Measurements from ENCODE around the gene MTX1.
"Not testable (repeated sequence)": the region's sequence is repeated elsewhere in the genome, so short reads cannot be mapped to it uniquely, and the experiment has no call there.

Gene MTX1

DNA sequence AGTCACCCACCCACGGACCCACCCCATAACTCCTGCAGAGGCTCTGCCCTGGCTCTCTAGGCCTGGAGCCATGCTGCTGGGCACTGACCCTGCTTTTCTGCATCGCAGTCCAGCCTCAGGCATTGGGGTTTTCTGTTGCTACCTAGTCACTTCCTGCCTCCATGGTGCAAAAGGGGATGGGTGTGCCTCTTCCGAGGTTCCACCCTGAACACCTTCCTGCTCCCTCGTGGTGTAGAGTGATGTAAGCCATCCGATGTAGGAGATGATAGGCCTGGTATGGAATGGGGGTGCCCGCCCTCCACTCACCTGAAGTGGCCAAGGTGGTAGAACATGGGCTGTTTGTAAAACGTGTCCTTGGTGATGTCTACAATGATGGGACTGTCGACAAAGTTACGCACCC, 26.9 kb downstream of the MTX1 start:
- DNase-seq (ENCODE audit: low read depth in 2 of 2): not testable (repeated sequence)

DNA sequence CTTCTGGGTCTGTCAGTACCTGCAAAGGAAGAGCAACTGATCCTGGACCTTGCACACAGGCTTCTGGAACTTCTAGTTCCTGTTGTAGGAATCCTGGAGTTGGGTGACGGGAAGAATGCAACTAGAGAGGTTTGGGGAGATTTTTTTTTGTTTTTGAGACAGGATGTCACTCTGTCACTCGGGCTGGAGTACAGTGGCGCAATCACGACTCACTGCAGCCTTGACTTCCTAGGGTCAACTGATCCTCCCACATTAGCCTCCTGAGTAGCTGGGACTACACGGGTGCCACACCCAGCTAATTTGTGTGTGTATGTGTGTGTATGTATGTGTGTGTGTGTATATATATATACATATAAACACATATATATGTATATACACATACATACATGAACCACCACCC, 28.0 kb downstream of the MTX1 start:
- no peak for DNase-seq (ENCODE audit: low read depth in 2 of 2)

GRCh38 chr1:155241069-155241679, 32.7 kb downstream of the MTX1 start:
- DNase-seq (ENCODE audit: low read depth in 2 of 2): peak; percentile 32 to 47

DNA sequence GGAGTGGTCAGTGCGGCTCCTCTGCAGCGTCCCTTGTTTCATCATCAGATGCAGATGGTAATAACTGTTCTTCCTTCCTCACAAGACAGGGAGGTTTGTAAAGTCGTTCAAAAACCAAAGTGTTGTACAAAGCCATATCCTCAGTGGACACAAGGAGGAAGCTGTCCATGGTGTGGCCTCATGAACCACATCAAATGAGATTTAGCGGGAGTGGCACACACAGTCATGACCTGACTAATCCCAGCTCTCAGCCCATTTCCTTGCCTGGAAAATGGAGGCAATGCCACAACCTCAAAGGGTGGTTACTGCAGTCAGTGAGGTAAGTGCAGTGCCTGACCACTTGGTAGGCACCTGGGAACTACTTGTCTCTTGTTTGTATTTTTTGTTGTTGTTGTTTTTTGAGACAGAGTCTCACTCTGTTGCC, 33.4 kb downstream of the MTX1 start:
- no peak for DNase-seq (ENCODE audit: low read depth in 2 of 2)

DNA sequence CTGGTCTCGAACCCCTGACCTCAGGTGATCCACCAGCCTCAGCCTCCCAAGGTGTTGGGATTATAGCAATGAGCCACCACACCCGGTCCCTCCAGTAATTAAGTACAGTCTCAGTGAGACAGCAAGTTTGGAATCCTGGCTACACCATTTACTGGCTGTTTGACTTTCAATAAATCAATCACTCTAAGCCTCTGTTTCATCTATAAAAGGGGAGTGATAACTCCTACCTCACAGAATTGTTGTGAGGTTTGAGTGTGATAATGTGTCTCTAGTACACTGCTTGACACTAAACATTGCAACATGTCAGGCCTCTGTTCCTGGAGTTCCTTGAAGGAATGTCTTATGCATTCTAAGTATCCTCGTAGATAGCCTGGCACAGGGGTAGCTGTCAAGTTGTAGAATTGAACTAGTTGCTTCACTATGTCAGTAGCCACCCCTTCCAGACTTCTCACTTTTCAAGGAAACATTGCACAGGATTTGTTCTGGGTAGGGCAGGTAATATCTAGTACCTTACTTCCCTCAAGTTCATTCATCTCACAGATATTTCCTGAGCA, 34.4 kb downstream of the MTX1 start:
- no peak for DNase-seq (ENCODE audit: low read depth in 2 of 2)

DNA sequence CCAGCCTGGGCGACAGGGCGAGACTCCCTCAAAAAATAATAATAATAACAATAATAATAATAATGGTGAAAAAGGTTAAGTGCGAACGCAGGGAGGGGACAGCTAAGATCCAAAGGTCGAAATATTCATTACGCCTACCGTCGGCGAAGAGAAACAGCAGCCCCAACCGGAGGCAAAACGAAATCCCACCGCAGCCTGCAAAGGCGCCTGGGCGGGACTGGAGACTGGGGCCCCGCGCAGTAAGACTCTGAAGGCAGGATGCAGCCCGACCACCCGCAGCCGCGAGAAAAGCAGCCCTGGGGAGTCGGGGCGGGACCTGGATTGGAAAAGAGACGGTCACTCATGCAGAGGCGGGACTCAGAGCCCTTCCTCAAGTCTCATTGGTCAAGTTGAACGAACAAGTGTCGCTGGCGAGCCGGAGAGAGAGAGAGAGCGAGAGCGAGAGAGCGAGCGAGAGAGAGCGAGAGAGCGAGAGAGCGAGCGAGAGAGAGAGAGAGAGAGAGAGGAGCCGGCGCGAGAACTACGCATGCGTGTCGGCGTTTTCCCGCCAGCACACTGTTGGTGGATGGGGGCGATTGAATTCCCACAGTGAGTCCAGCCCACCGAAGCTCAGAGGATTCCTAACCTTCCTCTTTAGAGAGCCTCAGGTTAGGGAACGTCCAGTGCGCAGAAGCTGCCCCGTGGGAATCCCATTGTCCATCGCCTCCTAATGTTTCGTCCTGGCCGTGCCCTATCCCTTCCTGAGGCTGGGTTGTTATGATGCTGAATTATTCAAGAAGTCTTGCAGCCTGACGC, 36.1 kb downstream of the MTX1 start:
- peak; percentile 86 to 96 for DNase-seq (ENCODE audit: low read depth in 2 of 2)

DNA sequence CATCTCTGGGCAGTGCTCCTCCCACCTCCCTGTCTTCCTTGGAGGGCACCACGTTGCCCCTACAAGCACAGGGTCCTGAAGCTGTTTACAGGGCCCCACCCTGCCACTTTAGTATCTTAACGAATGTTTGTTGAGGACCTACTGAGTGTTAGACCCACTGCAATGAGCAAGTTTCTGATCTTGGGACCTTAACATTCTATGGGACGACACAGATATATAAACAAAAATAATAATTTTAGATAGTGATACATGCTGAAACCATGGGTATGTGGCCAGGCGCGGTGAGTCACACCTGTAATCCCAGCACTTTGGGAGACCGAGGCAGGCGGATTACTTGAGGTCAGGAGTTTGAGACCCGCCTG, 36.6 kb downstream of the MTX1 start:
- DNase-seq (ENCODE audit: low read depth in 2 of 2): no peak

GRCh38 chr1:155246796-155247195, 38.3 kb downstream of the MTX1 start:
- DNase-seq (ENCODE audit: low read depth in 2 of 2): not testable (repeated sequence)

GRCh38 chr1:155247667-155248553, 39.4 kb downstream of the MTX1 start:
- DNase-seq (ENCODE audit: low read depth in 2 of 2): no peak

GRCh38 chr1:155250246-155250632, 41.7 kb downstream of the MTX1 start:
- DNase-seq (ENCODE audit: low read depth in 2 of 2): no peak

GRCh38 chr1:155250633-155251449, 42.3 kb downstream of the MTX1 start:
- peak; percentile 90 to 97 for DNase-seq (ENCODE audit: low read depth in 2 of 2)

DNA sequence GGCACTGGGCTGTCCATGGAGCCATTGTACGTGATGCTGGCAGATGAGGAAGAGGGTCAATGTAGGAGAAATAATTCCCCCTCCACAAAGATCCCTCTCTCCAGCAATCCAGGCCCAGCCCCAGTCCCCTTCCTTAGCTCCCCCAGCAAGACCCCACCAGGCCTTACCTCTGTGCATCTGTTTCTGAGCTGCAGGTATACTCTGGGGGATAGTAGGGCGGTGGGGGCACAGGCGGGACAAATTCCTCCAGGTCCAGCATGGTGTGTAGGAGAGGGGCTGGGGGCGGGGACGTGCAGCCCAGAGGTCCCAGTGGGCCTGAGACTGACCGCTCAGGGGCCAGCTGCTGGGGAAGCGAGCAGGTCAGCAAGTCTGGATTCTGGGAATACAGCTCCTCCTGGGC, 43.1 kb downstream of the MTX1 start:
- DNase-seq (ENCODE audit: low read depth in 2 of 2): no peak

DNA sequence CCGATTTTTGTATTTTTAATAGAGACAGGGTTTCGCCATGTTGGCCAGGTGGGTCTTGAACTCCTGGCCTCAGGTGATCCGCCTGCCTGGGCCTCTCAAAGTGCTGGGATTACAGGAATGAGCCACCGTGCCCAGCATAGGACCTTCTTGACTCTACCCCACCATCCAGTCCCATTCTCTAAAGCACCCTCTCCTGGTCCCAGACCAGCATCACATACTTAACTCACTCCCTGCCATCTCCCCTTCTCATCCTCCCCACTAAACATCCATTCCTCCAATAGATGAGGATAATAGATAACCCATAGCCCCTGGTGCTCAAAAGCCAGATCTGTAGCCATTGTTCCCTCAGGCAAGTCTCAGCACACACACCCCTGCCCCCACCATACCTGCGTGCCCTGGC, 44.7 kb downstream of the MTX1 start:
- DNase-seq (ENCODE audit: low read depth in 2 of 2): no peak

DNA sequence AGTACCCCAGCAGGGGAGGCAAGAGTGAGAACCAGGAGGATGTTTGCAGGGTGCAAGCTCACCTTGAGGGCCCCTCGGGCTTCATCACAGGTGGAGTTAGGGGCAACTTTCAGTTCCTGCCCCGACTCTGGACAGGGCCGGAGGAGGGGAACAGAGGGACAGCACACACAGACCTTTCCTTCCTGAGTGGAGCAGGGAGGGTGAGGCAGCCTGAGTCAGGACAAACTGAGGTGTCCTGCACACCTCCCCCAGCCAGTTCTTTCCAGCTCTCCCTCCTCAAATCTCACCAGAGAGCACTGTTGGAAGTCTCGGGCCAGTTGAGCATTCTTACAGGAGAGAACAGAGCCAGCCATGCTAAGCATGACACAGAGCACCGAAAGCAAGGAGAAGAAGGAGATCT, 45.3 kb downstream of the MTX1 start:
- DNase-seq (ENCODE audit: low read depth in 2 of 2): no peak

DNA sequence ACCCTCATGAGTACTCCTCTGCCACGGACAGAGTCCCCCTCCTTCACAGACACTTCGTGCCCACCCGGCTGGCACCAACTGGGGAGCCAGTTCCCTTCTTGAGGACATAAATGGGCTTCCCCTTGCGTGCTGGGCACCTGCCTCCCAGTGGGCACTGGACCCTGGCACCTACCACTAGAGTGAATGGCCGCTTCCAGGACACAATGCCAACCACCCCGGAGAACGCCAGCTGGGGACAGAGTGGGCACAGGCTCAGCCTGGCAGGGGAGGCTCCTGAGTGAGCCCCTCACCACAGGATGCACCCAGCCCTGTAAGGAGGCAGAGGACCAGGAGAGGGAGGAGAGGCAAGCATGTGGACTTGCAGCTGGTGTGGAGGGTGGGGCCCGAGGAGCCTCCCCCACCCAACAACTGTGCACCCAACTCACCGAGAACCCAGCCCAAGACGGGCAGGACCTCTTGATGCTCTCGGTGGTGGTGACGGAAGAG, 45.8 kb downstream of the MTX1 start:
- DNase-seq (ENCODE audit: low read depth in 2 of 2): no peak

- no peak for DNase-seq (ENCODE audit: low read depth in 2 of 2)
Measured at GRCh38 chr1:155254714-155255242, 46.3 kb downstream of the MTX1 start.

GRCh38 chr1:155255243-155256007, 46.9 kb downstream of the MTX1 start, which contains the start of gene ENTREP3:
TSS of gene ENTREP3 (minus strand) at chr1:155255483. CDS start at chr1:155254877, 606 bp downstream.
- DNase-seq (ENCODE audit: low read depth in 2 of 2): peak; percentile 67 to 80

DNA sequence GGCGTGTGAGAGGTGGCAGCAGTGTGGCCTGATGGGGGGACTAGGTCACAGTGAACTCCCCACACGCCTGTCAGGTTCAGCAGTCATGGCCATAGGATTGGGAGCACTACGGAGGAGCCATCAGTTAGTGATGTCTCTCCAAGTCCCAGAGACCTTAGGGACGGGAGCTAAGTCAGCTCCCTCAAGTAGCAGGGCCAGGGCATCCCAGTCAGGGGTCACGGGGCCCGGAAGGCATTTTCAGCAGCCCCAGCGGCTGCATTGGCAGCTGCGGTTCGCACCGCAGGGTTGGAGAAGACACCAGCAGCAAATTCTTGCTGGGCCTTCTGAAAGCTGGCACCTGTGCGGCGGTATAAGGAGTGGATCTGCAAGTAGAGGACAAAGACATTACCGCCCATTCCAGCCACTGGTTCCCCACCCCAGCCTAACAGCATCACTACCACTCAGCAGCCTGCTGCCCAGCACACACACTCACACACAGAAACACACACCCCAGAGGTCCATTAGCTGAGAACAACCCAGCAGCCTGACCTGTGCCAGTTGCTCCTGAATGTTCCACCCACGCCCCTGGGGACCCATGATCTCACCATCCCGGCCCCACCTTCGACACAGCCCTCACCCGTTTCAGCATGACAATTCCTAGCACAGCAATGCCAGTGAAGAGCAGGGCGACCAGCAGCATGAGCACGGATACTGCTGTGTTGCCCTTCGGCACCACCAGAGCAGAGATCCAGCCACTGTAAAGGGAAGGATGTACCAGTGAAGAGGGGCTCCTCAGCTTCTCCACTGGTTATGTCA, 47.8 kb downstream of the MTX1 start:
- DNase-seq (ENCODE audit: low read depth in 2 of 2): no peak

DNA sequence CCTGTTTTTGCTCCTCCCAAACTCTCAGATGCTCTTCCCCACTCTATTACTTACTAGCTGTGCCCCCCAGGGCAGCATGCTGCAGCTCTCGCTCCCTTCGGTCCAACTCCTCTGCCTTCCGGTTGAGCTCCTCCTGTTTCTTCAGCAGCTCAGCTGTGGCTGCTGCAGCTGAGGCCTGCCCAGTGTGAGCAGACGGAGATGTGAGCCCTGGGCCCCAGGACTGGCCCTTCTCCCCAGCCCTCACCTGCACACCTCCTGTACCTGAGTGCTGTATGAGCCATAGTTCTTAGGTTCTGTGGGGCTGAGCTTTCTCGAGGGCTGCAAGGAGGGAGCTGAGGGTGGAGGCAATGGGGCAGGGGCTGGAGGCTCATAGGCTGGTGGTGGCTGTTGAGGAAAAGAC, 51.8 kb downstream of the MTX1 start:
- DNase-seq (ENCODE audit: low read depth in 2 of 2): no peak
